HL-60 (cell line): ENCODE results near the gene KIAA1755.

ENCODE experiments used
- CTCF ChIP-seq: IDR thresholded peaks from one replicate; pipeline ENCODE4 v1.5.1; 2011; ENCODE audit warnings: low read length, control low read depth, inconsistent platforms; ENCODE audit not compliant: insufficient read depth
- GABPA ChIP-seq: IDR thresholded peaks from 2 replicates; pipeline ENCODE4 v1.6.1; 2012; ENCODE audit warnings: low read depth
- POLR2AphosphoS5 ChIP-seq: IDR thresholded peaks from 2 replicates; pipeline ENCODE4 v1.6.1; 2012; ENCODE audit warnings: low read depth
- REST ChIP-seq: IDR thresholded peaks from 2 replicates; pipeline ENCODE4 v1.6.1; 2012; ENCODE audit warnings: low read depth; ENCODE audit not compliant: insufficient replicate concordance
- SPI1 ChIP-seq: IDR thresholded peaks from 2 replicates; pipeline ENCODE4 v1.6.1; 2012; ENCODE audit warnings: low read depth, mild to moderate bottlenecking, borderline replicate concordance

DNA sequence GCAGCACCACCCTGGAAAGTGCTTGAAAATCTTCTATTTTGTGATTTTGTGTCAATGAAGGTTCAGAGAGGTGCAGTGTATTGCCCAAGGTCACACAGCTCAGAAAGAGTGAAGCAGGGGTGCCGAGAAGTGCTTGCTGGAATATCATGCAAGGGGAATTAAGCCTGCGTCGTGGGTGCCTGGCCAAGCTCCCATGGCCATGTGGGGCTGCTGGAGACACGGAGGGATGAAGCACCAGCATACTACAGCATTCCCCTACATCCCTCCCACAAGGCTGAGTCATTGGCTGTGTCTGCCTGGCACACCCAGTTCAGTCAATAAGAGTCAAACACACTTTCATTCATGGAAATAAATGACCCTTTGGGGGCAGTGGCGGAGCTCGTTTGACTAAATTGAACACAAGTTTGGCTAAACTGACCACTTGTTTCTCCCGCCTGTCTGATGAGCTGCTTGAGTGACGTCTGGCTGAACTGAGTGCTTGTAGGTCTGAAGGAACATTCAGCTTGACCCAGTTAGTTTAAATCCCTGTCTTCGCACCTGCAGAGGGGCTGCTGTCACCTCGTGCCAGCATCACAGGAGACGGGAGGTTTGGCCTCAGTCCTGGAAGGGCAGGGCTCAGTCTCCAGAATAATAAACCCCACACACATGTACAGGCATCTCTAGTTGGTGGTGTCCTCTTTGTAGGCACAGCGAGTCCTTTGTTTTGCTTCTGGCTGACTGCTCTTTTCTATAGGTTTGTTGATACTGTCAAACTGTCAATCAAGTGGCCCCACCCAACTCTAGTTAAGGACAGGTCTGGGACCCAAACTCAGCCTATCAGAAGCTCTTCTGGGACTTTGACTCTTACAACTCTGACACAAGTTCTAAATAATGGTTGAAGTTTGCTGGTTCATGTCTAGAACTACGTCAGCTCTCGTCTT, 87.0 kb downstream of the KIAA1755 start:
- TF ChIP-seq CTCF (no peak), GABPA (no peak), REST (no peak), POLR2AphosphoS5 (no peak), SPI1 (no peak)
